DMS153 treated with DMSO at 0.1 percent for 48 hours (cell line): ENCODE data around the gene TMEM271.

Experiments used
- DNase-seq: peaks from one replicate; lab custom pipeline; 2025; ENCODE audit not compliant: unreplicated experiment; lab: John Stamatoyannopoulos, UW

The TMEM271 gene

GRCh38 chr4:576245-576821, at the start of gene TMEM271:
Gene TMEM271 (minus strand): TSS chr4:576295. CDS start chr4:576062, 233 bp downstream.
- DNase-seq = no peak

- DNase-seq = no peak
Observed at GRCh38 chr4:625631-626161, 49.6 kb upstream of the TMEM271 start.

- DNase-seq = no peak
Observed at GRCh38 chr4:624705-625590, 48.9 kb upstream of the TMEM271 start, which contains the start of gene PDE6B. Gene PDE6B (plus strand): TSS chr4:625573. CDS start chr4:625627, 54 bp downstream.

GRCh38 chr4:623914-624566, 47.9 kb upstream of the TMEM271 start:
- DNase-seq = no peak

GRCh38 chr4:622996-623913, 47.2 kb upstream of the TMEM271 start:
- DNase-seq = no peak

- no peak for DNase-seq
Observed at GRCh38 chr4:622071-622995, 46.2 kb upstream of the TMEM271 start.

GRCh38 chr4:621296-622070, 45.4 kb upstream of the TMEM271 start:
- DNase-seq = no peak

GRCh38 chr4:620851-621261, 44.8 kb upstream of the TMEM271 start:
- no peak for DNase-seq

- no peak for DNase-seq
Observed at GRCh38 chr4:620201-620600, 44.1 kb upstream of the TMEM271 start.

GRCh38 chr4:617644-618641, 41.8 kb upstream of the TMEM271 start:
- no peak for DNase-seq

- DNase-seq = no peak
Observed at GRCh38 chr4:616911-617643, 41.0 kb upstream of the TMEM271 start.

- no peak for DNase-seq
Observed at GRCh38 chr4:616091-616490, 40.0 kb upstream of the TMEM271 start.

- DNase-seq = no peak
Observed at GRCh38 chr4:613126-613525, 37.0 kb upstream of the TMEM271 start.

- no peak for DNase-seq
Observed at GRCh38 chr4:612749-613125, 36.6 kb upstream of the TMEM271 start.

GRCh38 chr4:612052-612748, 36.1 kb upstream of the TMEM271 start:
- no peak for DNase-seq
